CD4-positive, alpha-beta T cell treated with Interleukin-2 at 100 ng/mL for 4 hours (primary cell): Measurements from ENCODE around the gene PLGRKT.

ENCODE experiments used
- DNase-seq: peaks from one replicate; pipeline ENCODE4 v3.0.0-alpha.2; 2020; ENCODE audit warnings: low spot score

PLGRKT gene

GRCh38 chr9:5310851-5311250 lies 126.9 kb downstream of the PLGRKT start:
- no peak for DNase-seq
